ENCODE data around the gene TMEM82. TPM values are rescaled to one million over a fixed set of nuclear protein-coding genes. Genes with fewer than 3 reads are reported as not detected.

The TMEM82 gene
- total and polyA plus RNA-seq, 2 of the 13 experiments (the other 11 are each of a cell fraction or from before 2014, with no cell fraction given): 0.24 to 0.97 TPM

GRCh38 chr1:15749399-15750291 lies 7.3 kb downstream of the TMEM82 start (continued):
- TF ChIP-seq ZNF512B (CRISPR knock-in tag; IDR thresholded peaks at IDR 0.05; ENCODE audit: borderline replicate concordance) (no peak), HINFP (CRISPR knock-in tag; IDR thresholded peaks at IDR 0.05; ENCODE audit: low read depth) (no peak), U2AF1 (optimal IDR thresholded peaks at IDR 0.05; ENCODE audit: low read depth, low read length) (no peak), GTF2F1 (IDR thresholded peaks at IDR 0.05; ENCODE audit: low read length) (no peak), ZNF263 (CRISPR knock-in tag; IDR thresholded peaks at IDR 0.05) (no peak), TEAD2 (CRISPR knock-in tag; IDR thresholded peaks at IDR 0.05) (no peak), NCOA1 (CRISPR knock-in tag; IDR thresholded peaks at IDR 0.05) (no peak), MAZ (IDR thresholded peaks at IDR 0.05; ENCODE audit: borderline replicate concordance, low read depth, low read length) (no peak), MAZ (CRISPR knock-in tag; IDR thresholded peaks at IDR 0.05; ENCODE audit: low read depth) (peak; percentile 37; the same call in 1 of the 2 replicates), SRY (CRISPR knock-in tag; IDR thresholded peaks at IDR 0.05) (no peak), SOX13 (IDR thresholded peaks at IDR 0.05) (no peak), SOX13 (CRISPR knock-in tag; conservative IDR thresholded peaks at IDR 0.05 in 1 of 2, IDR thresholded peaks at IDR 0.05 in 1 of 2) (no peak), UBTF (CRISPR knock-in tag; IDR thresholded peaks at IDR 0.05) (0 out of 2 replicates have a peak, but pooled peaks have one; percentile 15), ZBTB20 (CRISPR knock-in tag; IDR thresholded peaks at IDR 0.05; ENCODE audit: borderline replicate concordance, low read depth) (no peak)
- TF ChIP-seq, protein P1, sequence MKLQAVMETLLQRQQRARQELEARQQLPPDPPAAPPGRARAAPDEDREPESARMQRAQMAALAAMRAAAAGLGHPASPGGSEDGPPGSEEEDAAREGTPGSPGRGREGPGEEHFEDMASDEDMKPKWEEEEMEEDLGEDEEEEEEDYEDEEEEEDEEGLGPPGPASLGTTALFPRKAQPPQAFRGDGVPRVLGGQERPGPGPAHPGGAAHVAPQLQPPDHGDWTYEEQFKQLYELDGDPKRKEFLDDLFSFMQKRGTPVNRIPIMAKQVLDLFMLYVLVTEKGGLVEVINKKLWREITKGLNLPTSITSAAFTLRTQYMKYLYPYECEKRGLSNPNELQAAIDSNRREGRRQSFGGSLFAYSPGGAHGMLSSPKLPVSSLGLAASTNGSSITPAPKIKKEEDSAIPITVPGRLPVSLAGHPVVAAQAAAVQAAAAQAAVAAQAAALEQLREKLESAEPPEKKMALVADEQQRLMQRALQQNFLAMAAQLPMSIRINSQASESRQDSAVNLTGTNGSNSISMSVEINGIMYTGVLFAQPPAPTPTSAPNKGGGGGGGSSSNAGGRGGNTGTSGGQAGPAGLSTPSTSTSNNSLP (IDR thresholded peaks at IDR 0.05; ENCODE audit: low read depth, low read length): no peak
- TF ChIP-seq, protein P2, sequence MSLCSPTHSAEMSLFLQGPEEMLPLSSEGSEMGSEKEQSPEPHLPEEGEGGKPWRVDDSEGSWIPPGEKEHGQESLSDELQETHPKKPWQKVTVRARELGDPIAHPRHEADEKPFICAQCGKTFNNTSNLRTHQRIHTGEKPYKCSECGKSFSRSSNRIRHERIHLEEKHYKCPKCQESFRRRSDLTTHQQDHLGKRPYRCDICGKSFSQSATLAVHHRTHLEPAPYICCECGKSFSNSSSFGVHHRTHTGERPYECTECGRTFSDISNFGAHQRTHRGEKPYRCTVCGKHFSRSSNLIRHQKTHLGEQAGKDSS (CRISPR knock-in tag; IDR thresholded peaks at IDR 0.05; ENCODE audit: borderline replicate concordance, low read depth): 0 out of 2 replicates have a peak, but pooled peaks have one; percentile 29
